IPS-NIHi11 (cell line): ENCODE results near the gene DMD.

Source experiments
- DNase-seq: peaks from one replicate; pipeline ENCODE4 v3.0.0; 2012; ENCODE audit warnings: mixed read lengths, low spot score

Gene DMD

DNA sequence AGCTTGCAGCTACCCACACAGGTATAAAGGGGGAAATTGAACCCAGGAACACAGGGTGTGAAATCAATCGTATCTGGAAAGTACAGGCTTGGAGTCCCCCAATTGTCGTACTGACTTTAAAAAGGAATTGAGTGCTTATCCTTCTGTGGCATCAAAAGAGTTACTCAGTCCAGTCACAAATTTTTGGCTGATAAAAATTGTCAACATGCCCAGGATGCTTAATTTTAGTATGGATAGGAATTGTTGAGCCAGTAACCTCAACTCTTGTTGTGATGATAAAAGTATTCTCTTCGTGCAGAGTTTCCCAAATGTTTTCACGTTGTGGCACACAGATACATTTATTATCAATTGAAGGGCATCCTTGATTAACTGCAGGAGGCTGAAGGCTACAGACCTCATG lies 2096.0 kb downstream of the DMD start:
- DNase-seq: no peak

- DNase-seq: no peak
These were observed 2096.5 kb downstream of the DMD start for GRCh38 chrX:31114858-31115257.

- no peak for DNase-seq
These were observed 2098.9 kb downstream of the DMD start for GRCh38 chrX:31112226-31112999.

- DNase-seq: no peak
These were observed 2100.7 kb downstream of the DMD start for GRCh38 chrX:31110657-31111056.

DNA sequence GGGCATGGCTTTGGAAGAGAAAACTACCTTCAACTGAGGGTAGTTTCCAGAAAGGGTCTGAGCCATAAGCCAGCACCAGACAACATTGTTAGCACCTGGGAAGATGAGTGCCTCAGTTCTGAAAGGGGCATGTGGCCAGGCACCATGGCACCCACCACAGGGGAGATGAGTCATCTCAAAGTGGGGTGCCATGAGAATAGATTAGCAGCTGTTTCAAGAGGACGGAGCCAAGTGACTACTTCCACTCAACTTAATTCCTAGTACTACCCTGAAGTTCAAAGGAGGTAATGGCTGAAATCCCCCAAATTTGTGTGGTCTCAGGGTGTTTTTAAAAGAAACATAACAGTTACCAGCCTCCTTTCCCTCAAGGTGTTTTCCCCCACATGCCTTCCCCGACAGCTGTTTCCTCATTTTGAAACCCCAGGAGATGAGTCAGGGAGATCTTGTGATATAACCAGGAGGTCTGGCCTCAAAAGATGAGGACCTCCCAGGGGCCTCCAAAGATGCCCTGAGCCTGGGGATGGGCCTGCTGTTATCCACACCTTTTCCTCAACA lies 2111.7 kb downstream of the DMD start:
- DNase-seq: no peak

GRCh38 chrX:31098079-31098478 lies 2113.3 kb downstream of the DMD start:
- DNase-seq: no peak

DNA sequence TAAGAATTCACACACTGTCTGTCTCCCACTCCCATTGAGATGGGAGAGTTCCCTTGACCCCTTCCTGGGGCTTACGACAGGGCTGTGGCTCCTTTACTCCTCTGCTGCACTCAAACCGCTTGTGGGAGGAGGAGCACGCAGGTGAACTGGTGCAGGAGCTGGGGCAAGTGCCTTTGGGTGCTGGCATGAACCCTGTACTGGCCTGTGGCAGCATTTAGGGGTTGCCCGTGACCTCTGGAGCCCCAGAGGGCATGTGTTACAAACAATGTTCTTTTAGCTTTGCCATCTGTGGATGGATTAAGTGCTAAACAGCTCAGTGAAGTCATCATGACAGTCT lies 2117.7 kb downstream of the DMD start:
- DNase-seq: no peak

- no peak for DNase-seq
These were observed 2118.2 kb downstream of the DMD start for GRCh38 chrX:31092970-31093638.

- no peak for DNase-seq
These were observed 2118.9 kb downstream of the DMD start for GRCh38 chrX:31092476-31092875.

DNA sequence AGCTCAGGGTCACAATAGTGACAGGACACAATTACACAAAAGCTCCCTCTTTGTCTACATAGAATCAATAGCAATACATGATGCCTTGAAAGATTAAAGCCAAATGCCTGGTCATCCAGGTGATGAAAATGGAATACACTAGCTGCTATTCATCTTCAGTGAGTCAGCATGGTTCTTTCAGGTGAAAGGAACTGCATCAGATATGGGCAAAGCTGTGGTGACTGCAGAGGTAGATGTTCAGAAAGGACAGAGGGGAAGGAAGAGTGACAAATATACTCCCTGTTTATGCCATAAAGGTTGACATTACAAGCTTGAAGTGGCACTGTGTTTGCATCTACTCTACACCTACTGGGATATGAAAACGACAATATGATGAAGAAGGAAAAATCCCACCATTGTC lies 2119.5 kb downstream of the DMD start:
- DNase-seq: no peak

GRCh38 chrX:31074522-31074921 lies 2136.8 kb downstream of the DMD start:
- DNase-seq: no peak

DNA sequence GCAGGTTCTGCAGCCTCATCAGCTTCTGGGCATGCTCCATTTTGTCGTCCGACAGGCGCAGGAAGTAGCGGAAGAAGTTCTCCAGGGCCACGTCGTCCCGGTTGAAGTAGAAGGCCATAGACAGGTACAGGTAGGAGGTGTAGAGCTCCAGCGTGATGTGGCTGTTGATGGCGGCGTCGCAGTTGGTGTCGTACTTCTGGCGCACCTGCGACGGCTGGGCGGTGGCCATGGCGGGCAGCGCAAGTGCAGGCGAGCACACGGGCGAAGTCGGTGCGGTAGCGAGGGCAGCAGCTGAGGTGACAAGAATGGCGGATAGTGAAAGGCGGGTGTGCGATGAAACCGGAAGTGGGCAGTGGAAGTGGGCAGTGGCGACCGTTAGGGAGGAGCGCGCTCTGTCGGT lies 2139.6 kb downstream of the DMD start, which contains the start of gene FTHL17:
Gene FTHL17, minus strand, starts transcription at position 317 of the 400 bp plus-strand sequence. Its CDS starts 88 bp downstream, at position 229.
- DNase-seq: no peak

- no peak for DNase-seq
These were observed 2140.1 kb downstream of the DMD start for GRCh38 chrX:31071262-31071661.

DNA sequence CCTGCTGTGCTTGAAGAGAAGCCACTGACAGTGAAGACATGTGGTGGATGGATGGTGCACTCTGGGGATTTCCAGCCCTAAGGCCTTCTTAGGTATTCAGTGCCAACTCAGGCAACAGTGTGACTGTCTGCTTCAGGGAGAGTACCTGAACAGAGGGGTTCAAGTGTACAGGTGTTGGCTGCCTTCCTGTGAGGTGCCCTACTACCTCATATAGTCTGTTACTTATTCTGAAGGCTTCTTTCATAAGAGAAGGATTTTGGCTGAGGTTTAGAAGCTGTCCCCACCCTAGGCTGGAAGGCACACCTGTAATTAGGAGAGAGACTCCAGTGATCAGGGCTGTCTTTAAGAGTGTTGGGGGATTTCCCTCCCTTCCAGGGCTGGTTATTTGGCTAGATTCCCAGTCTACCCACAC lies 2141.3 kb downstream of the DMD start:
- DNase-seq: no peak
